Measurements from ENCODE around the gene PRTFDC1.
A peak's percentile ranks its signal among the peaks of the same experiment; 100 is the strongest.
"Not testable (repeated sequence)": the region's sequence is repeated elsewhere in the genome, so short reads cannot be mapped to it uniquely, and the experiment has no call there.

Gene PRTFDC1

GRCh38 chr10:24963521-24964041, 11.2 kb upstream of the PRTFDC1 start:
- DNase-seq: no peak

- peak; percentile 16 for DNase-seq
Measured at GRCh38 chr10:24962995-24963394, 10.6 kb upstream of the PRTFDC1 start.

GRCh38 chr10:24961582-24961981, 9.2 kb upstream of the PRTFDC1 start:
- DNase-seq: no peak

- DNase-seq: no peak
Measured at GRCh38 chr10:24959382-24959730, 7.0 kb upstream of the PRTFDC1 start.

GRCh38 chr10:24958721-24959381, 6.4 kb upstream of the PRTFDC1 start:
- no peak for DNase-seq

GRCh38 chr10:24958091-24958720, 5.8 kb upstream of the PRTFDC1 start:
- no peak for DNase-seq

- not testable (repeated sequence) for DNase-seq
Measured at GRCh38 chr10:24957624-24958051, 5.2 kb upstream of the PRTFDC1 start.

- no peak for DNase-seq
Measured at GRCh38 chr10:24953675-24954074, 1.3 kb upstream of the PRTFDC1 start.

- DNase-seq: peak; percentile 58
Measured at GRCh38 chr10:24952707-24953645, 570 bp upstream of the PRTFDC1 start.

GRCh38 chr10:24951201-24952142, 934 bp downstream of the PRTFDC1 start:
- peak; percentile 29 for DNase-seq

- no peak for DNase-seq
Measured at GRCh38 chr10:24950439-24950838, 2.0 kb downstream of the PRTFDC1 start.

- no peak for DNase-seq
Measured at GRCh38 chr10:24949616-24950015, 2.8 kb downstream of the PRTFDC1 start.

- no peak for DNase-seq
Measured at GRCh38 chr10:24947304-24948097, 4.9 kb downstream of the PRTFDC1 start.

GRCh38 chr10:24944512-24945255, 7.7 kb downstream of the PRTFDC1 start:
- DNase-seq: no peak

GRCh38 chr10:24938525-24938924, 13.9 kb downstream of the PRTFDC1 start:
- no peak for DNase-seq

GRCh38 chr10:24938076-24938475, 14.3 kb downstream of the PRTFDC1 start:
- no peak for DNase-seq

GRCh38 chr10:24935504-24936292, 16.7 kb downstream of the PRTFDC1 start:
- DNase-seq: no peak

- no peak for DNase-seq
Measured at GRCh38 chr10:24931236-24931635, 21.2 kb downstream of the PRTFDC1 start.

GRCh38 chr10:24930427-24930826, 22.0 kb downstream of the PRTFDC1 start:
- no peak for DNase-seq

- DNase-seq: no peak
Measured at GRCh38 chr10:24929904-24930303, 22.5 kb downstream of the PRTFDC1 start.

Measured in stimulated activated CD4-positive, alpha-beta T cell treated with anti-CD3 and anti-CD28 coated beads, Interleukin-15, amount 100 ng/mL, for 24 hours (primary cell).